Fibroblast of lung (primary cell): ENCODE data around the gene SLC24A3. TPM values are rescaled to one million over a fixed set of nuclear protein-coding genes. Genes with fewer than 3 reads are reported as not detected.

ENCODE experiments used
- DNase-seq, 2 donors: peaks; one replicate each; pipeline versions ENCODE4 v3.0.0 to v3.0.0-alpha.2; 2010; ENCODE audit warnings: low read depth in 2 of 2
- H2AFZ ChIP-seq: 2 replicates; pipeline ENCODE4 v1.5.1; 2012; ENCODE audit warnings: low read length, control low read depth, inconsistent platforms
- H3K27ac ChIP-seq: 2 replicates; pipeline ENCODE4 v1.5.1; 2011; ENCODE audit warnings: low read length, control low read depth; ENCODE audit not compliant: insufficient read depth
- H3K27me3 ChIP-seq: 2 replicates; pipeline ENCODE4 v1.5.1; 2011; ENCODE audit warnings: mild to moderate bottlenecking, low read length; ENCODE audit not compliant: control insufficient read depth, insufficient read depth
- H3K36me3 ChIP-seq: 2 replicates; pipeline ENCODE4 v1.5.1; 2011; ENCODE audit warnings: low read length; ENCODE audit not compliant: control insufficient read depth, insufficient read depth
- H3K4me1 ChIP-seq: 2 replicates; pipeline ENCODE4 v1.5.1; 2011; ENCODE audit warnings: low read length; ENCODE audit not compliant: control insufficient read depth, insufficient read depth; ENCODE audit errors: extremely low read depth
- H3K4me2 ChIP-seq: 2 replicates; pipeline ENCODE4 v1.5.1; 2011; ENCODE audit warnings: low read length, control low read depth; ENCODE audit not compliant: insufficient read depth; ENCODE audit errors: extremely low read depth
- H3K4me3 ChIP-seq, 4 experiments: fragments of 200-600 bp in 1 of 4; sonication (generic) in 1 of 4; replicated peaks in 1 of 4; 2 replicates each; pipeline ENCODE4 v1.5.1; 2011 to 2016; ENCODE audit warnings: low read length in 4 of 4, low read depth in 3 of 4, mild to moderate bottlenecking in 3 of 4, control low read depth in 2 of 4, inconsistent platforms in 1 of 4, mixed read lengths in 1 of 4; ENCODE audit not compliant: insufficient read depth in 1 of 4; ENCODE audit errors: control extremely low read depth in 1 of 4
- H3K79me2 ChIP-seq: 2 replicates; pipeline ENCODE4 v1.5.1; 2012; ENCODE audit warnings: mild to moderate bottlenecking, low read length, inconsistent platforms; ENCODE audit not compliant: control insufficient read depth, insufficient read depth
- H3K9ac ChIP-seq: 2 replicates; pipeline ENCODE4 v1.5.1; 2011; ENCODE audit warnings: mild to moderate bottlenecking, low read length, control low read depth; ENCODE audit not compliant: insufficient read depth
- H3K9me3 ChIP-seq: 2 replicates; pipeline ENCODE4 v1.5.1; 2012; ENCODE audit warnings: low read depth, low read length; ENCODE audit not compliant: control insufficient read depth, insufficient read depth
- H4K20me1 ChIP-seq: 2 replicates; pipeline ENCODE4 v1.5.1; 2011; ENCODE audit warnings: low read length; ENCODE audit not compliant: control insufficient read depth, insufficient read depth; ENCODE audit errors: extremely low read depth
- EZH2 ChIP-seq: IDR thresholded peaks from 2 replicates; pipeline ENCODE4 v1.5.1; 2012; ENCODE audit warnings: low read length, control low read depth, mild to moderate bottlenecking; ENCODE audit errors: missing control alignments
- polyA plus RNA-seq, 2 donors: library from polyadenylated mRNA; depleted of rRNA in 1 of 2; stranded (reverse) in 1 of 2; unstranded in 1 of 2; fragments of >200 nt; gene quantifications; 2 replicates each; pipeline ENCODE4 v1.2.1, GENCODE V29; 2011 to 2012; ENCODE audit warnings: missing spikeins in 1 of 2
- total RNA-seq: library from RNA; depleted of rRNA; stranded (reverse); fragments of >200 nt; gene quantifications from 2 replicates; pipeline ENCODE4 v1.2.1, GENCODE V29; 2014
- TF ChIP-seq, protein P1 (sequence below), 2 donors: IDR thresholded peaks in 1 of 2; conservative IDR thresholded peaks in 1 of 2; 1 replicate in 1 of 2; 2 replicates in 1 of 2; pipeline ENCODE4 v1.5.1; 2011 to 2012; ENCODE audit warnings: low read length in 2 of 2, control low read depth in 1 of 2, inconsistent platforms in 1 of 2, low read depth in 1 of 2, mild to moderate bottlenecking in 1 of 2

SLC24A3 gene
- total and polyA plus RNA-seq, 2 donors (not counting 1 experiment from before 2014, with no cell fraction given) = 0.03 to 1.8 TPM

DNA sequence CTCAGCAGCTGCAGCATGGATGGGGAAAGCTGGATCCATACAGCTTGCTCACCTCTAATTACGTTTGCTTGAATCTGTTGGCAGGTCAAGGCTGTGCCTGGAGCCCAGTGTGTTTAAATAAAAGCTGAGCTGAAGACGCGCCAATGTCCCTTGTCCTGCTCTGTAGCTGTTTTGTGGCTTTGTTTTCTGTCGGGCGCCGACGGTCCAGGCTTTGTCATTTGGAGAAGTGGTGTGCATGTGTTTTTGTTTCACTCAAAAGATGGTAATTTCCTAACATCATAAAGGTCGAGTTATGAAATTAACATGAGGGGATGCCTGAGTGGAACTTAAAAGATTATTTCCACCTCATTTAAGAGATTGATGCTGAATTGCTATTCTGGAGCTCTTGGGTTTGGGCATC, 107.6 kb downstream of the SLC24A3 start:
- Histone ChIP-seq H3K4me1 (no peaks in the 10 kb centered on the region), H3K9ac (no peak overlapping the region), H3K36me3 (no peaks in the 10 kb centered on the region), H3K27me3 (no peaks in the 10 kb centered on the region), H4K20me1 (no peaks in the 10 kb centered on the region), H3K4me3 (no peak overlapping the region), H2AFZ (no peak overlapping the region), H3K9me3 (no peaks in the 10 kb centered on the region), H3K4me2 (no peak overlapping the region), H3K79me2 (no peaks in the 10 kb centered on the region), H3K27ac (no peak overlapping the region)
- TF ChIP-seq, protein P1, sequence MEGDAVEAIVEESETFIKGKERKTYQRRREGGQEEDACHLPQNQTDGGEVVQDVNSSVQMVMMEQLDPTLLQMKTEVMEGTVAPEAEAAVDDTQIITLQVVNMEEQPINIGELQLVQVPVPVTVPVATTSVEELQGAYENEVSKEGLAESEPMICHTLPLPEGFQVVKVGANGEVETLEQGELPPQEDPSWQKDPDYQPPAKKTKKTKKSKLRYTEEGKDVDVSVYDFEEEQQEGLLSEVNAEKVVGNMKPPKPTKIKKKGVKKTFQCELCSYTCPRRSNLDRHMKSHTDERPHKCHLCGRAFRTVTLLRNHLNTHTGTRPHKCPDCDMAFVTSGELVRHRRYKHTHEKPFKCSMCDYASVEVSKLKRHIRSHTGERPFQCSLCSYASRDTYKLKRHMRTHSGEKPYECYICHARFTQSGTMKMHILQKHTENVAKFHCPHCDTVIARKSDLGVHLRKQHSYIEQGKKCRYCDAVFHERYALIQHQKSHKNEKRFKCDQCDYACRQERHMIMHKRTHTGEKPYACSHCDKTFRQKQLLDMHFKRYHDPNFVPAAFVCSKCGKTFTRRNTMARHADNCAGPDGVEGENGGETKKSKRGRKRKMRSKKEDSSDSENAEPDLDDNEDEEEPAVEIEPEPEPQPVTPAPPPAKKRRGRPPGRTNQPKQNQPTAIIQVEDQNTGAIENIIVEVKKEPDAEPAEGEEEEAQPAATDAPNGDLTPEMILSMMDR (conservative IDR thresholded peaks at IDR 0.05 in 1 of 2, IDR thresholded peaks at IDR 0.05 in 1 of 2; ENCODE audit: low read depth in 1 of 2, low read length in 2 of 2) = no peak
- TF ChIP-seq EZH2 = no peak
- DNase-seq = no peak

DNA sequence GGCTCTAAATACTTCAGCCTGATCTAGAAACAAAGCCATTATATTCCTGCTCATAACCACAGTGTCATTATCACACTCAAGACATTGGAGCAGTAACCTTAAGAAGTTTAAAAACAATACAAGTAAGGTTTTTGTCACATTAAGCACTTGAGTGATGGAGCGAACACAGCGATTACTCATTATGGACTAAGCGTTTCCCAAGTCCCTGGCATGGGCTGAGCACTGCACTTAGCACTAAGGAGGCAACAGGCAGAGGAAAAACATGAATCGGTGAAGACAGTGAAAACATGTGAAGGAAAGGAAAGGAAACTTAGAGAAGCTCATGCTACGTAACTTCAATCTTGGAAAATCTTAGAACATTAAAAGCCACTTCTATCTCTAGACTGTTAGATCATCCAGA, 108.7 kb downstream of the SLC24A3 start:
- H3K79me2 ChIP-seq = no peaks in the 10 kb centered on the region
- H3K9me3 ChIP-seq = no peaks in the 10 kb centered on the region
- TF ChIP-seq, protein P1 (conservative IDR thresholded peaks at IDR 0.05 in 1 of 2, IDR thresholded peaks at IDR 0.05 in 1 of 2; ENCODE audit: low read depth in 1 of 2, low read length in 2 of 2) = no peak
- no peak for TF ChIP-seq EZH2
- no peak overlapping the region for H3K9ac ChIP-seq
- no peak overlapping the region for H3K27ac ChIP-seq
- no peak for DNase-seq
- no peak overlapping the region for H3K4me3 ChIP-seq
- H3K36me3 ChIP-seq = no peaks in the 10 kb centered on the region
- H3K4me2 ChIP-seq = no peak overlapping the region
- H3K27me3 ChIP-seq = no peaks in the 10 kb centered on the region
- H2AFZ ChIP-seq = no peak overlapping the region
- H4K20me1 ChIP-seq = no peaks in the 10 kb centered on the region
- H3K4me1 ChIP-seq = no peaks in the 10 kb centered on the region

DNA sequence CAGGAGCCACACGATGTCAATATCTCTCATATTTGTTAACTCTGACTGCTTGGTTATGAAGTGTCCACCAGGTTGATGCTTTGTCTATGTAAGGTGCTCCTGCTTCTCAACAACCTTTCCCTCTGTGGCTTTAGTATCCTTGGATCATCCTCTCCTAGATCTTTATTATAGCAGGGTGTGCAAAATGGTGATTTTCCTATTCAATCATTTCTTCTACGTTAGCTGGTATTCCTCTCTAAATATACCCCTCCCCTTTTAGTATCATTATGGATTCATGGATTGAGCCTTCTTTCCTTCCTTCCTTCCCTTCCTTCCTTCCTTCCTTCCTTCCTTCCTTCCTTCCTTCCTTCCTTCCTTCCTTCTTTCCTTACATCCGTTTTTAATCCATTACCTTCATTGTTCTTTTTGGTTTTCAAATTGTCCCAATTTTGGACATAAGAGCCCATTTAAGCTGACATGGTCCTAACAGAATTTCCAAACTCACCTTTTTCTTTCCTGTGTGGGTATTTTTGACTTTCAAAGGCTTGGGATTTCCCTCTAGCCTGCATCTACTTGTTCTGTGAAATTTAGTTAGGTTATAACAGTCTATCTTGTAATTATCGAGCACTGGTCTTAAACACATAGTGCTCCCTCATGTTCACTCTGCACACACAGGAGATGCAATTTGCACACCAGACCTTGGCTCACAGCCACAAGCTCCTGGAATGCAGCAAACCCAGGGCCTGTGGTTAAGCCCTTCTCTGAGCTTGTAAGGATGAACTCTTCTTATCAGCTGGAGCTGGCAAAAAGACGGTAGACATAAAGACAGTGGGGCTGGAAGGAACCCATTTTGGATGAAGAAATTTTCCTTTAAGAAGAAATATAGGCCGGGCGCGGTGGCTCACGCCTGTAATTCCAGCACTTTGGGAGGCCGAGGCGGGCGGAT, 109.9 kb downstream of the SLC24A3 start:
- no peaks in the 10 kb centered on the region for H3K4me1 ChIP-seq
- no peak for TF ChIP-seq EZH2
- TF ChIP-seq, protein P1 (conservative IDR thresholded peaks at IDR 0.05 in 1 of 2, IDR thresholded peaks at IDR 0.05 in 1 of 2; ENCODE audit: low read depth in 1 of 2, low read length in 2 of 2) = no peak

More for the DNA sequence above, 109.9 kb downstream of the SLC24A3 start:
- no peak for DNase-seq
- Histone ChIP-seq H3K9ac (no peak overlapping the region), H3K4me2 (no peak overlapping the region), H3K36me3 (no peaks in the 10 kb centered on the region), H3K27ac (no peak overlapping the region), H3K79me2 (no peaks in the 10 kb centered on the region), H3K9me3 (no peaks in the 10 kb centered on the region), H3K27me3 (no peaks in the 10 kb centered on the region), H4K20me1 (no peaks in the 10 kb centered on the region), H2AFZ (no peak overlapping the region), H3K4me3 (no peak overlapping the region)
